Skeletal muscle satellite cell (primary cell): ENCODE results near the gene SS18L1.

Experiments used
- H3K27me3 ChIP-seq: 2 replicates; pipeline ENCODE4 v1.7.0; 2013; ENCODE audit warnings: low read length; ENCODE audit not compliant: control insufficient read depth, insufficient read depth
- H3K36me3 ChIP-seq: 2 replicates; pipeline ENCODE4 v1.7.0; 2013; ENCODE audit warnings: mild to moderate bottlenecking, control low read depth, low read length; ENCODE audit not compliant: insufficient read depth
- H3K4me1 ChIP-seq: 2 replicates; pipeline ENCODE4 v1.7.0; 2013; ENCODE audit warnings: low read length; ENCODE audit not compliant: control insufficient read depth, insufficient read depth
- H3K4me2 ChIP-seq: 2 replicates; pipeline ENCODE4 v1.7.0; 2013; ENCODE audit warnings: mild to moderate bottlenecking, low read length
- H3K4me3 ChIP-seq: 2 replicates; pipeline ENCODE4 v1.7.0; 2013; ENCODE audit warnings: low read length
- H3K9ac ChIP-seq: 2 replicates; pipeline ENCODE4 v1.7.0; 2013; ENCODE audit warnings: mild to moderate bottlenecking, low read depth, low read length, moderate library complexity
- H3K9me3 ChIP-seq: replicated peaks from 2 replicates; pipeline ENCODE4 v1.7.0; 2013; ENCODE audit warnings: mild to moderate bottlenecking, control low read depth, low read length

SS18L1 gene

DNA sequence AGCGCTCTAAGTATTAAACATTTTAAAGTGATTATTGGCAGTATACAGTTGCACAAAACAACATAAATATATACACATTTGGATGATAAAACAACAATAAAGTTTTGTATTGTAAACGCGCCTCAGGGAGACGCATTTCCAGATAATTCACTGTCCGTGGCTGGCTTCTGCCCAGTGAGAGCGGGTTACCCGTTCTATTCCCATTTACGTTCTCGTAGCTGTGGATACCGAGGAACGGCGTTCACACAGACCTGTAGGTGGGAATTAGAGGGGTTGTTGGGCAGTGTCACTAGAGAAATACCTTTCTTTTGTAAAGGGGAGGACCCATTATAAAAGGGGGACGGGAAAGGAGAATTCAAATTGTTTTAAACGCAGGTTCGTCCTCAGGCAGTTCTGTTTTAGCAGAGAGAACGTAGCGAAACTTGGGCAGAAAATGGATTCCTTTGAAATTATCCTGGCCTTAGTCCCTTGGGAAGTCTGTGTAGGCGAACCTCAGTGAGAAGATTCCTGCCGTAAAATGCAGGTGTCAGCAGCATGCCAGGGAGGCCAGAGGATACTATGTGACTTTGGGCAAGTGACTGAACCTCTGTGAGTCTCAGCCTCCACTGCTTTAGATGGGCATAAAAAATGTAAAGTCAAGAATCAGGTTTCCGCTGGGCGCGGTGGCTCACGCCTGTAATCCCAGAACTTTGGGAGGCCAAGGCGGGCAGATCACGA is 40.0 kb downstream of the SS18L1 start:
- Histone ChIP-seq H3K36me3 (peaks cover 9% of the 10 kb centered on the region), H3K4me1 (peaks cover 22% of the 10 kb centered on the region), H3K9ac (peak overlapping the region; percentile 97), H3K9me3 (no peaks in the 10 kb centered on the region), H3K27me3 (no peaks in the 10 kb centered on the region), H3K4me3 (peak overlapping the region; percentile 99), H3K4me2 (peak overlapping the region; percentile 84)

DNA sequence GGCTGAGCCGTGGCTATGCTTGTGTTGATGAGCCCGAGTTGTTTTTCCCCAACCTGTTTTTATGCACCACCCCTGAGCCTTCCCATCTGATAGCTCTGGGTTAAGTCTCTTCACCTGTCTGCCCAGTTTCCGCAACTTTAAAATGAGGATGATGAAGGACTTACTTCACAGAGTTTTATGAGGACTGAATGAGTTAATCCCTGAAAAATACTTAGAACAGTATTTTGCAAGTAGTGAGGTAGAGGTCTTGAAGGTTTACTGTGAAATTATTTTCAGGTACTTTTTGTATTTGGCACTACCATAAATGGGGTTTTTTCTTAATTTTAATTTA is 42.5 kb downstream of the SS18L1 start:
- H3K36me3 ChIP-seq = peaks cover 6% of the 10 kb centered on the region
- H3K27me3 ChIP-seq = no peaks in the 10 kb centered on the region
- H3K4me1 ChIP-seq = peaks cover 22% of the 10 kb centered on the region
- H3K9ac ChIP-seq = no peak overlapping the region
- H3K4me2 ChIP-seq = no peak overlapping the region
- no peak overlapping the region for H3K4me3 ChIP-seq
- H3K9me3 ChIP-seq = no peaks in the 10 kb centered on the region

DNA sequence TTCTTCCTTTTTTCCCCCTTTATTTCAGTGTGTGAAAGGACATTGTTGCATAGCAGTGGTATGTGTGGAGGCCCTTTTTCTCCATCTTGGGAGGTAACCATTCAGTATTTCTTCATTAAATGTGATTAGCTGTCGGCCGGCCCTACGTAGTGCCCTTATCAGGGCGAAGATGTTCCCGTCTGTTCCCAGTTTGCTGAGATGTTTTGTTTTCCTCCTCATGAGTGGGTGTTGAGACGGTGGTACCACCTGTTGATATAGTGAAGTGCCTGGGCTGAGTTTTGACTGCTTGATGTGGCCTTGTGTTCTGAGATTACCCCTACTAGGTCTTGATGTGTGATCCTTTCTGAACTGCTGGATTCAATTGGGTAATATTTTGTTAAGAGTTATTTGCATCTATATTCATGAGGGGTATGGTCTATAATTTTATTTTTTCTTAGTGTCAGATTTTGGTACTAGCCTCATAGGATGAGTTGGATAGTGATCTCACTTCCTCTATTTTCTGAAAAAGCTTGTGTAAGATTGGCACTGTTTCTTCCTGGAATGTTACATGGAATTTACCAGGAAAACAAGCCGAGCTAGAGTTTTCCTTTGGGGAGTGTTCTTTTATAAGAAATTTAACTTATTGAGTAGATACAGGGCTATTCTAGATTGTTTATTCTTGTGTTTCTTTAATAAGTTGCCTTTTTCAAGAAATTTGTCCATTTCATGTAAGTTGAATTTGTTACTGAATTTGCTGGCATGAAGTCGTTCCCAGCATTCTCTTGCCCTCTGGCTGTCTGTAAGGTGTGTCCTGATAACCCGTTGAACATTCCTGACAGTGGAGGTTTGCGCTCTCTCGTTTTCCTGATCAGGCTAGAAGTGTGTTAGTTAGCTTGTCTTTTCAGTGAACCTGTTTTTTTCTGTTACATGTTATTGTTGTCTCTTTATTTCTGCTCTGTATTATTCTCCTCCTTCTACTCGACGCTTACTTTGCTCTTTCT is 43.6 kb downstream of the SS18L1 start:
- no peak overlapping the region for H3K4me3 ChIP-seq
- peak overlapping the region; percentile 4 for H3K4me2 ChIP-seq
- peaks cover 15% of the 10 kb centered on the region for H3K4me1 ChIP-seq
- peak overlapping the region; percentile 2 for H3K9ac ChIP-seq
- no peaks in the 10 kb centered on the region for H3K27me3 ChIP-seq
- no peaks in the 10 kb centered on the region for H3K9me3 ChIP-seq
- H3K36me3 ChIP-seq = peaks cover 9% of the 10 kb centered on the region

DNA sequence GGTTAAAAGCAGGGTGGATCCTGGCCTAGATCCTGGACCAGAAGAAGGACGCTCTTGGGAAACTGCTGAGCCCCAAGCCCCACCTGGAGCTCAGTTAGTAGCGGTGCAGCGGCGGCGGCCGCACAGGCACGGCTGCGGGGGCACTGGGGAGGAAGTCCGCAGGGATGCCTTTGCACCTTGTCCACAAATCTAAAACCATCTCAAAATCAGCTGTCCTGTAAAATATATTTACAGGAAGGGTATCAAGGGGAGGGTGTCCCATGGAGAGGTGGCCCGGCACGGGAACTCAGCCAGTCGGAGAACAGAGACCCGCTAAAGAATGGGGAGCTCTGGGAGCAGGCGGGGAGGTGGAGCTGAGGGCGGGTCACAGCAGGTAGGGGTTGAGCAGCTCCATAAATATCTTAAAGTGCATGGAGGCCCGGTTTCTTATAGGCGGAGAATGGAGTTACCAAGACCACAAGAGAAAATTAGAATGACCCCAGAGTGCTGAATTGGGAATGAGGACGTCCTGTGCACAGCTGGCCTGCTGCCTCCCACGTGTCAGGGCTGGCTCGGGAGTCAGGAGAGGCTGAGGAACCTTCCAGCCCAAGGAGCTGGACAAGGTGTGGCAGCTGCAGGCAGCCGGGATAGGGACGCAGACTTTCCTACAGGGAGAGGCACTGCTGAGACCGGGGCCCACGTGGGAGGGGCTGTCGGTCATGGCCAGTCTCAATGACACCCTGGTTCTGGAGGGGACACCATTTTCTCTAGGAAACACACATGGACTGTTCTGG is 47.3 kb downstream of the SS18L1 start:
- Histone ChIP-seq H3K36me3 (peaks cover 19% of the 10 kb centered on the region), H3K4me2 (no peak overlapping the region), H3K4me3 (no peak overlapping the region), H3K4me1 (peaks cover 12% of the 10 kb centered on the region), H3K9me3 (no peaks in the 10 kb centered on the region), H3K27me3 (no peaks in the 10 kb centered on the region), H3K9ac (no peak overlapping the region)

DNA sequence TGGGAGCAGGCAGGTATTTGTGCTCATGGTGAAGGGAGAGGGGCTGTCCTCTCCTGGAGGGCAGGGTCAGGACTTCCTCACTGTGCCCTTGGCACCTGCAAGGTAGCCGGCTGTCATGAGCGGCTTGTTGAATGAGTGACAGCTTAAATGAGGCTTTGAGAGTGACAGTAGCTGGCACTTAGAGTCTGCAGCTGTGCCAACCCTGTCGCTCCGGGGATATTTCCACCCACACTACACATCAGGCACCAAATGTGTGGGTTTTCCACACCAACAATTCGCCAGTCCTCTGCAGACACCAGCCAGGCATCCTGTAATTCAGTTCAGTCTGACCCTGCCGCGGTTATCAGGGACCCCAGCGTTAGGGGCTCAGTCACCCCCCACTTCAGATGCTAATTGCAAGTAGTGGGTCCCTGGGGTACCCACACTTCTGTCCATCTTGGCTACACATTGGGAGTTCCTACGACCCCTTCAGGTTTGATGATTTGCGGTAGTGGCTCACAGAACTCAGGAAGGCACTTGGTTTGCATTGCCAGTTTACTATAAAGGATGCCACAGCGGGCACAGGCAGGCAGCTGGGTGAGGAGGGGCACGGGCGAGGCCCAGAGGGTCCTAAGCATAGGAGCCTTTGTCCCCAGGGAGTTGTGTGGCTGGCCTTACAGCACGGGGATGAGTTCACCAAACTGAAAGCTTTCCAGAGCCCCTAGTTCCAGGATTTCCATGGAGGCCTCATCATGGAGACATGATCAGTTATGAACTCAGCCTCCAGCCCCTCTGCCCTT is 48.4 kb downstream of the SS18L1 start:
- H3K4me3 ChIP-seq = no peak overlapping the region
- no peaks in the 10 kb centered on the region for H3K27me3 ChIP-seq
- no peaks in the 10 kb centered on the region for H3K9me3 ChIP-seq
- no peak overlapping the region for H3K4me2 ChIP-seq
- H3K9ac ChIP-seq = no peak overlapping the region
- peaks cover 20% of the 10 kb centered on the region for H3K36me3 ChIP-seq
- peaks cover 8% of the 10 kb centered on the region for H3K4me1 ChIP-seq

DNA sequence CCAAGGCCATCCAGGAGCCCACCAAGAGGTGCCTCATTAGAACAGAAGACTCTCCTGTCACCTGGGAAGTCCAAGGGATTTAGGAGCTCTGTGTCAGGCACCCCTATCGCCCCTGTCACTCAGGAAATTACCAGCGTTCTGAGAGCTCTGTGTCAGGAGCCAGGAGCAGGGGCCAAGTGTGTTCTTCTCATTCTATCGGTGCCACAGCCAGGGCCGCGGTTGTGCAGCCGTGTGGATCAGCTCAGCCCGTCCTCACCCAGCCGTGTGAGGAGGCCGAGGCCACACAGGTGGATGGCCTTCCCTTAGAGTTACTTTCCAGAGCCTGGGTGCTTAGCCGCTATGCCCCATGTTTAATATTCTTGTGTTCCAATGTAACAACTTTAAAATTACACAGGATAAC is 49.1 kb downstream of the SS18L1 start:
- Histone ChIP-seq H3K27me3 (no peaks in the 10 kb centered on the region), H3K36me3 (peaks cover 23% of the 10 kb centered on the region), H3K9me3 (no peaks in the 10 kb centered on the region), H3K4me1 (peaks cover 1% of the 10 kb centered on the region), H3K9ac (no peak overlapping the region), H3K4me3 (no peak overlapping the region), H3K4me2 (no peak overlapping the region)

DNA sequence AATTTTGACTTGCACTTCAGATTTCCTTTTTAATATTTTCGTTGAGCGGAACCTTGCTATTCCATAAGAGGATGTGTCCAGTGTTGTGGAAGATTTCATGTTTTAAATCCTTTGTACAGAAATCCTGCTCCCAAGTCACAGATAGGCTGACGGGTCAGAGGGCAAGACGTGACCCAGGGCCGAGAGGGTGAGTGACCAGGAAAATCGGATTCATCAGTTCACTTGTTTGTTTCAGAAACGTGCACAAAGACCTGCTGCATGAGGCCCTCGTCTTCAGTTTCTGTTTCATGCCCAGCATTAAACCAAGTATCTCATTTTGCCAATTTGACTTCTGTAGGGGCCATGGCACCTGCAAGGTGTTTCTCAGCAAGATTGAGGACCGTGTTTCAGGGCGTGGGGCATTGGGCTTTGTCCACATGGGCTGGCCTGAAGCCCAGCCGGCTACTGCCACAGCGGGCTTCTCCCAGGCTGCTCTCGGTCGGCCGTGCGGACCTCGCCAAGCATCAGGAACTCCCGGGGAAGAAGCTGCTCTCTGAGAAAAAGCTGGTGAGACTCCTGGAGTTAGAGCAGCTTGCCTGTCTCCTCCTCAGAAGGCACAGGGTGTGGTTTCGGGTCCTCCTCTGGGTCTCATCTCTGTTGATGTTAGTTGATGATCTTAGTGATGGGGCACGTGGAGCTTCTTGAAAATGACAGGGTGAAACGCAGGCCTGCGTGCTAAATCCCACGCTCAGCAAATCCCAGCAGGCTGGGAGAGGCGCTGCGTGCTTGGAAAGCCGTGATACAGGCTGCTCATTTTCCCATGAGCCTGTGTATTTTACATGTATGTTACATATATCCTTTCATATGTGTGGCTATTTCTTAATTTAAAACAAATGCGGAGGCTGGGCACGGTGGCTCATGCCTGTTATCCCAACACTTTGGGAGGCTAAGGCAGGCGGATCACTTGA is 49.8 kb downstream of the SS18L1 start:
- H3K9ac ChIP-seq = no peak overlapping the region

DNA sequence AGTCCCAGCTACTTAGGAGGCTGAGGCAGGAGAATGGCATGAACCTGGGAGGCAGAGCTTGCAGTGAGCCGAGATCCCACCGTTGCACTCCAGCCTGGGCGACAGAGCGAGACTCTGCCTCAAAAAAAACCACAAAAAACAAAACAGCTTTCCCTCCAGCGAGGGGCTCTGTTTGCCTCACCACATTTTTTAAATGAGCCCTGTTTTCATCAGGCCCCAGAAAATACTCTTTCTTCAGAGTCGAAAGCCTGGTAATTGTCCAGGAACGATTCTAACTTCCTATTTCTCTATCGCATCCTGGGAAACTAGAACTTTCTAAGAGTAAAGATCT is 51.5 kb downstream of the SS18L1 start:
- Histone ChIP-seq H3K27me3 (no peaks in the 10 kb centered on the region), H3K9ac (no peak overlapping the region), H3K4me3 (no peak overlapping the region), H3K36me3 (peaks cover 42% of the 10 kb centered on the region), H3K9me3 (no peaks in the 10 kb centered on the region), H3K4me2 (no peak overlapping the region), H3K4me1 (no peaks in the 10 kb centered on the region)

More for the DNA sequence above, 49.8 kb downstream of the SS18L1 start:
- H3K4me3 ChIP-seq = no peak overlapping the region
- peaks cover 30% of the 10 kb centered on the region for H3K36me3 ChIP-seq
- H3K4me1 ChIP-seq = no peaks in the 10 kb centered on the region
- no peaks in the 10 kb centered on the region for H3K27me3 ChIP-seq
- H3K4me2 ChIP-seq = no peak overlapping the region
- no peaks in the 10 kb centered on the region for H3K9me3 ChIP-seq

DNA sequence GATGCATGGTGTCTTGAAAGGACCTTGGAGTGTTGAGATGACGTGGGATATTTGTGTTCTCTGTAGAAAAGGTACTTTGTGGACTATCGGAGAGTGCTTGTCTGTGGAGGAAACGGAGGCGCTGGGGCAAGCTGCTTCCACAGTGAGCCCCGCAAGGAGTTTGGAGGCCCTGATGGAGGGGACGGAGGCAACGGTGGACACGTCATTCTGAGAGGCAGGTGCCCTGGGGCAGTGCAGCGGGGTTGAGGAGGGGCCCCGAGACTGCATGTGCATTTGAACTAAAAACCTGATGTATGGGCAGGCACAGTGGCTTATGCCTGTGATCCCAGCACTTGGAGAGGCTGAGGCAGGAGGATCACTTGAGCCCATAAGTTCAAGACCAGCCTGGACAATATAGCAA is 52.2 kb downstream of the SS18L1 start:
- H3K4me1 ChIP-seq = no peaks in the 10 kb centered on the region
- no peak overlapping the region for H3K4me3 ChIP-seq
- H3K4me2 ChIP-seq = no peak overlapping the region
- H3K9me3 ChIP-seq = no peaks in the 10 kb centered on the region
- no peaks in the 10 kb centered on the region for H3K27me3 ChIP-seq
- peaks cover 43% of the 10 kb centered on the region for H3K36me3 ChIP-seq
- no peak overlapping the region for H3K9ac ChIP-seq

DNA sequence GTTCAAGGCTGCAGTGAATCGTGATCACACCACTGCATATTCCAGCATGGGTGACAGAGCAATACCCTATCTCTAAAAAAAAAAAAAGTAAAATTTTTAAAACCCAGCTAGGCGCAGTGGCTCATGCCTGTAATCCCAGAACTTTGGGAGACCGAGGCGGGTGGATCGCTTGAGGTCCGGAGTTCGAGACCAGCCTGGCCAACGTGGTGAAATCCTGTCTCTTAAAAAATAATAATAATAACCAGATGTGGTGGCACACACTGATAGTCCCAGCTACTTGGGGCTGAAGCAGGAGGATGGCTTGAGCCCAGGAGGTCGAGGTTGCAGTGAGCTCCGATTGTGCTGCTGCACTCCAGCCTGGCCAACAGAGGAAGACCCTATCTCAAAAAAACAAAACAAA is 52.7 kb downstream of the SS18L1 start:
- Histone ChIP-seq H3K4me3 (no peak overlapping the region), H3K27me3 (no peaks in the 10 kb centered on the region), H3K9me3 (no peaks in the 10 kb centered on the region), H3K4me2 (no peak overlapping the region), H3K36me3 (peaks cover 48% of the 10 kb centered on the region), H3K4me1 (peaks cover 2% of the 10 kb centered on the region), H3K9ac (no peak overlapping the region)
